DMS53 treated with DMSO at 0.1 percent for 48 hours (cell line): ENCODE data around the gene TCEA3.
"Not testable (repeated sequence)": the region's sequence is repeated elsewhere in the genome, so short reads cannot be mapped to it uniquely, and the experiment has no call there.

ENCODE experiments used
- DNase-seq: peaks from one replicate; lab custom pipeline; 2025; ENCODE audit not compliant: unreplicated experiment; lab: John Stamatoyannopoulos, UW

The TCEA3 gene

GRCh38 chr1:23394684-23395083 is 29.9 kb downstream of the TCEA3 start:
- no peak for DNase-seq

DNA sequence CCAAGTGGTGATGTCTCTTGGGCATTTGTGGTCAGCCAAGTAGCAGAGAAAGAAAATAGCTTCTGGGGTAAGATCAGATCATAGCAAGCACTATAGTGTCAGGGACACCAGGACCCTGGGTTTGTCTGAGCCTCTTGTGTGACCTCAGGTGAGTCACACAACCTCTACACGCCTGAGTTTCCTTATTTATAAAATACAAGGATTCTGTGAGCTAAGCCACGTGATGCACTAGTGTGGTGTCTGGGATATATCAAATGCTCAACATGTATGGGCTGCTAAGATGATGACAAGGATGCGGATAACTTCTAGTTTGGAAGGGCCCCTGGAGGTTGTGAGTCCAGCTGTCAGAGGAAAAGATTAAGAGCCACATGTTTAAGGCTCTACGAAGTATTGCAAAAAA is 30.4 kb downstream of the TCEA3 start:
- no peak for DNase-seq

DNA sequence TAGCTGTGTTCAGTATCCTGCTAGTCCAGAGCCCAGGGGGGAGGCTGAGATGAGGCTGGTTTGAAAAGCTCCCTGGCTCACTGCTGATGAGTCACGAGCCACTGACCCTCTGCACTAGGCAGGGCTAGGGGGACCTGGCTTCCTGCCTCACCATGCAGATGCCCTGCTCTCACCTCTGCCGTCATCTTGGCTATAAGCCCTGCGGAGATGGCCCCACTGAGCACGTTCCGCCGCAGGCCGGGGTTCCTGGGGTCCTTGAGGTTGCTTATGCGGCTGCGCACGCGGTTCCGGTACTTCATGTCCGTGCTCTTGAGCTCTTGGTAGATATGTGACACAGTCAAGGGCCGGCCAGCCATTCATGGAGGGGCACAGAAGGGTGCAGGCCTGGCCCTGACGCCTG is 30.8 kb downstream of the TCEA3 start:
- DNase-seq, result no peak

GRCh38 chr1:23392125-23392855 is 32.3 kb downstream of the TCEA3 start:
- DNase-seq, result no peak

GRCh38 chr1:23389837-23390321 is 34.7 kb downstream of the TCEA3 start:
- no peak for DNase-seq

DNA sequence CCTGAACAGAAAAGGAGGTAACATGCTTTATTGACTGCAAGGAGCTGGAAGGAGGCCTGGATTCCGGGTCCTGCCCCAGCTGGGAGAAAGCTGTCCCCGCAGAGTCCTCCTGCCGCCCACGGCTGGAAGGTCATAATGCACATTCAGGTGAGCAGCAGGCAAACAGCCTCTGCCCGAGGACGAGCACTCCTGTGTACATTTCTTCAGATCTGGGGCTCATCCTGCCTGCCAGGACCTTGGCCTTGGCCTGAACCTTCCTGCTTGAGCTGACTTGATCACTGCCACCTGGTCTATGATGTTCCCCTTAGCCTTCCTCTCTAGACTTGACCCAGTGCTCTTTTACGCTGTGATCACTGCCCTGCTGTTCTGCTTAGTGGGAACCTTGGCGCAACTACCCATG is 37.1 kb downstream of the TCEA3 start:
- no peak for DNase-seq

GRCh38 chr1:23385119-23385621 is 39.4 kb downstream of the TCEA3 start:
- no peak for DNase-seq

- no peak for DNase-seq
Observed at GRCh38 chr1:23384312-23385058, 40.1 kb downstream of the TCEA3 start.

GRCh38 chr1:23383577-23384311 is 40.8 kb downstream of the TCEA3 start:
- no peak for DNase-seq

- DNase-seq, result no peak
Observed at GRCh38 chr1:23381233-23381885, 43.2 kb downstream of the TCEA3 start.

DNA sequence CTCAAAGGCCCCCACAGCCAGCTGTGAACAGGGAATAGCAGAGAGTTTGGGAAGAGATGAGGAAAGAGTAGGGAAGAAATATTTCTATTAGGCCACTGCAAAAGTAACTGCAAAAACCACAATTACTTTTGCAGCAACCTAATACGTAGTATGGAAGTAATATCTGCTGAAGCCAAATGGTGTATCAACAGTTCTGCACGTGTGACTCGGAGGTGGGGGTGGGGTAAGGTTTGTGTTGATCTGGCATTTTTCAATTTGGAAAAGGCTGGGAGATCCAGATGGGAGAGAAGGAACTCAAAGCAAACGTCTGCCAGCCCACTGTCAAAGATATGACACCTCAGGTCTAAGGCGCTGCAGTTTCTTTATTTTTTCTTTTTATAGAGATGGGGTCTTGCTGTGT is 43.8 kb downstream of the TCEA3 start:
- DNase-seq, result no peak

DNA sequence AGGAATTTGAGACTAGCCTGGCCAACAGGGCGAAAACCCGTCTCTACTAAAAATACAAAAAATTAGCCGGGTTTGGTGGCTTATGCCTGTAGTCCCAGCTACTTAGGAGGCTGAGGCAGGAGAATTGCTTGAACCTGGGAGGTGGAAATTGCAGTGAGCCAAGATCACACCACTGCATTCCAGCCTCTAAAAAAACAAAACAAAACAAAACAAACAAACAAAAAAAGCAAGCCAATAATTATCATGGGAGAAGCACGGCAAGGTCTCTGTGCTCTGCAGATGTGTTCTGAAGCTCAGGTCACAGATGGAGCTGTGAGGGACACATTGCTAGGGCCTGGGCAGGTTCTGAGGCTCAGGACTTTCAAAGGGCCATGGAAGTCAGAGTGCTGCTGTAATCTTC is 44.3 kb downstream of the TCEA3 start:
- DNase-seq, result not testable (repeated sequence)

- peak; percentile 95 for DNase-seq
Observed at GRCh38 chr1:23376890-23377811, 47.4 kb downstream of the TCEA3 start.

DNA sequence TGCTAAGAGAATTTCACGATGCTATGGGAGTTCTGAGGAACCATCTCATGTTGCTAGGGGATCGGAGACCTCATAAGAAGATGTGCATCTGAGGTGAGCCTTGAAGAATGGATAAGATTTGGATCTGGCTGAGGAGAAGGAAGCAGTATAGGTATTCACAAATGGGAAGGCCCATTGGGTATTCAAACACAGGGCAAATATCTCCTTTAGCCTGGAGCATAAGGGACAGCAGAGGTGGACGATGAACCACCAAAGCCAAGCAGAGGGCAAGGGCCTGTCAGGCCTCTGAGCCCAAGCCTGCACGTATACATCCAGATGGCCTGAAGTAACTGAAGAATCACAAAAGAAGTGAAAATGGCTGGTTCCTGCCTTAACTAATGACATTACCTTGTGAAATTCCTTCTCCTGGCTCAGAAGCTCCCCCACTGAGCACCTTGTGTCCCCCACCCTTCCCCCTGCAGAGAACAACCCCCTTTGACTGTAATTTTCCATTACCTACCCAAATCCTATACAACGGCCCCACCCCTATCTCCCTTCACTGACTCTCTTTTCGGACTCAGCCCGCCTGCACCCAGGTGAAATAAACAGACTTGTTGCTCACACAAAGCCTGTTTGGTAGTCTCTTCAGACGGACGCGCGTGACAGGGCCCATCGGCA is 50.3 kb downstream of the TCEA3 start:
- DNase-seq, result not testable (repeated sequence)

GRCh38 chr1:23371987-23372880 is 52.3 kb downstream of the TCEA3 start:
- no peak for DNase-seq

DNA sequence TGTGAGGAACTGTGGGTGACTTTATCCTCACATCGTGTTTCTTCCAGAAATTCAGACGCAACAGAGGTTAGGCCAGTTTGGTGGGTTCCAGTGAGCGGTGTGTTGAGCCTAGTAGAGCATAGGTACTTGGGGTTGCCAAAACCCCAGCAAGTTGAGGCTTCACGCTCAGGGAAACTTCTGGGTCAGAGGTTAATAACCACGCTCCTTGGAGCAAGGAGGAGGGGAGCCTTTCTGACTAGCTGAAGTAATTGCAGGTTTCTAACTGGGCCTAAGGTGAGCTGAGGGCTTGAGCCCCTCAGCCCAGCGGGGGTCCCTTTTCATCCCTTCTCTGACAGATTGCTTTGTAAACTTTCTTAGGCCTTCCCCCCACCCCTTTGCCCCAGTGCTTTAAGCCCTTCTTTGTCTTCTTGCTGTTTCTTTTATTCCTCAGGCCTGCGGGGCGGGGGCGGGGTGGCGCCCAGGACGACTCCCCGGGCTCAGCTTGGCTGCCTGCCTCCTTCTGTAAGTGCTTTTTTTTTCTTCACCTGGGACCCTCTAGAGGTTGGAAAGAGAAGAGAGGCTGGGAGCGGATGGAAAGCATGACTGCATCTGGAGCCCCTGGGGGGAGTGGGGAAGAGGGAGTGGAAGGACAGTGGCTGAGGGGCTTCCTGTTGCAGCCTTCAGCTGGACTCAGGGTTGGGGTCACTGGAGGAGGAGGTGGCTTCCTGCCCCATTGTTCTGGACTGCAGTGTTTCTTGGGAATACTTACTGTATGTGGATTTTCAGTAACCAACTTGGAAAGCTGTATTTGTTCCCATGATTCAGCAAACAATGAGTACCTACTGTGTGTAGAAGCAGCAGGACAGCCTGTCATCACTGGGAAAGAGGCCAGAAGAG is 53.6 kb downstream of the TCEA3 start:
- no peak for DNase-seq

- no peak for DNase-seq
Observed at GRCh38 chr1:23370330-23370708, 54.2 kb downstream of the TCEA3 start.
